ENCODE results near the gene LENG1. TPM values are rescaled to one million over a fixed set of nuclear protein-coding genes. Genes with fewer than 3 reads are reported as not detected.

LENG1 gene
- total RNA-seq, 1 donor from 2014 or later, result 4.4 TPM

DNA sequence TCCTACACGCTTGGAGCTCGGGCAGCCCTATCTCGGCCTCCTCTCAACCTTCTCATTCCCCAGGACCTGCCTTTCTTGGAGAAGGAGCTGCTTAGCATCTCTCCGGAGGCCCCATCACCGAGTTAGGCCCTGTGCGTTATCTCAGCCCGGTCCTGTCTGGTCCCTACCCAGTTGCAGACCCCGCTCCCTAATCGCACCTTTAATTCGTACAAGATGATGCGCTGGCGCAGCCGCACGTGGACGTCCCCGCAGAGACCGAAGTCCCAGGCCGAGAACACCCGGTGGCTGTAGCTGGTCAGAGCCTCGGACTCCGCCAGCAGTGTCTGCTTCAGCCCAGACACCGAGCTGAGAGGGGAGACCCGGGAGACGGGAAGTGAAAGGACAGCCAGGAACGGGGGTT is 5.7 kb upstream of the LENG1 start:
- DNase-seq (ENCODE audit: low read depth in 2 of 2), result no peak

DNA sequence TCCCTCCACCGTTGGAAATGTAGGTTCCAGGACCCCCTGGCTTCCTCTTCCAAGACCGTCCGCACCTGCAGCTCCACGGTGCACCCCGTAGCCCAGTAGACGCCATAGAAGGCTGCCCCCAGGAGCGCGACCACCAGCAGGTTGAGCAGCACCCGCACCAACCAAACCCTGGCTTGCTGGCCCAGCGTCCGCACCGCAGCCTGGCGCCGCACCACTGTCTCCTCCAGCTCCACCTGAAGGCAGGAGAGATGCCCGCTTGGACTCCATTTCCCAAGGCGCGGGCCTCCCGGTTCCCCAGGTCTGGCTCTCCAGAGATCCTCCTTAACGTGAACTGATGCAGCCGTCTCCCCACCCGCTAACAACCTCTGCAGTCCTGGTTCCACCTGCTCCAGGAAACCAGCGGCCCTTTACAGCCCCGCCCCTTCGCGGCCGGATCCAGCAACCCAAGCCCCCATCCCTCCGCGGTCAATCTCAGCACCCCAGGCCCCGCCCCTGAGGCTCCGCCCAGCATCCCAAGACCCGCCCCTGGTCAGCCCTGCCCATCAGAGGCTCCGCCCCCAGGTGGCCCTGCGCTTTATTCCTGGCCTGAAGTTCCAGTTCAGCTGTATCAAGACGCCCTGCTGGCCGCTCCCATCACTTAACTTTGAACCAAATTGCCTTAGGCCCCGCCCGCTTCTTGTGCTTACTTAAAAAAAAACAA is 5.0 kb upstream of the LENG1 start:
- peak in 1 of 2 donors; percentile 86 for DNase-seq (ENCODE audit: low read depth in 2 of 2)

DNA sequence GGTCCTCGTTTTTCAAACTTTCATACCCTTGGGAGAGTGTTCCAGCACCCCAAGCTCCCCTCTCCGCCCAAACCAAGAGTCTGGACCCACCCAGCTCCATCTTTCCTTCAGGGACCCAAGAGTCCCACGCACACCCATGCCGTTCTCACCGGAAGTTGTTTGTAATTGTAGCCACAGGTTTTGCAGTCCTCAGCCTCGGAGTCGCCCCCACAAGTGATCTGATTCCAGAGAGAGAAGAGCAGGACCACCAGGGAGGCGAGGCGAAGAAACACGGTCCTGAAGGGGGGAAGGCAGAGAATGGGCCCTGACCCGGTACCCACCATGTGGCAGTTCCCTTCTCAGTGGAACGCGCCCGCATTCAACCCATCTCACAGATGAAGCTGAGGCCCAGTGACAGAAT is 3.4 kb upstream of the LENG1 start:
- no peak for DNase-seq (ENCODE audit: low read depth in 2 of 2)

DNA sequence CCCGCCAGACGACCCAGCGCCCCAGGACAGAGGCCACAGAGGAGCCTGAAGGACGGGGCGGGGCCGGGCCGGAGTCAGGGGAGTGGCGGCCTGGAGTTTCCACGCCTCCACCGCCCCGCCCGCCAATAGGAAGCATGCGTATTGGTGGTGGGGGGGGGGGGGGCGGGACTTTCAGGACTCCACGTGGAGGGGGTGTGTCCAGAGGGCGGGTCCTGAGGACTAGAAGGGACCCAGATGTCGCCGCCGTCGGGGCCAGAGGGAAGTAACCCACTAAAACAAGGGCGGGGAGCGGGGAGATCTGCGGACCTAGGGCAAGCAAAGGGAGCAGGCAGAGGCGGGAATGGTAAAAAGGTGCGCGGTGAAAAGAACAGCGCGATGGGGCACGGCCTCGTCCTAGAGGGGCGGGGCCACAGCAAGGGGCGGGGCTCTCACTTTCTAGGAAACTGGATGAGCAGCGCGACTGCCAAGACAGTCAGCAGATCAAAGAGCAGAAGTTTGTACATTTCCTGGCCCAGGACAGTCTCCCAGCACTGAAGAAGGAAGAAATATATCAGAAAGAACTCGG is 2.8 kb upstream of the LENG1 start:
- DNase-seq (ENCODE audit: low read depth in 2 of 2), result peak; percentile 29 to 81

DNA sequence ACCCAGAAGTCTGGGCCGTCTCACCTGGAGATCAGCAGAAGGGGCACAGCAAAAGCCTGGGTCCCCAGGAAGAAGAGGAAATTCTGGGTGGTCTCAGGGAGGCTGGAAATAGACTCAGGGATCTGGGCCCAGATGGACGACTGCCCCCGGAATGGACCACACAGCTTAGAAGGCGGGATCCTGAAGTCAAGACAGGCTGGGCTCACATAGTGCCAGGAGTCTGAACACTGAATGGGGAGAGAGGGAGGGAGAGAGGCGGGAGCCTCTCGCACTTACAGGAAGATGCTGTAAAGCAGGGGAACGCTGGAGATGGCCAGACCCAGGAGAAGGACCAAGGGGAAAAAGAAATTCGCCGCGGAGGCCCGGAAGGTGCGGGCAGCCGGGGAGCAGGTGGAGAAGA is 1.3 kb upstream of the LENG1 start:
- no peak for DNase-seq (ENCODE audit: low read depth in 2 of 2)

DNA sequence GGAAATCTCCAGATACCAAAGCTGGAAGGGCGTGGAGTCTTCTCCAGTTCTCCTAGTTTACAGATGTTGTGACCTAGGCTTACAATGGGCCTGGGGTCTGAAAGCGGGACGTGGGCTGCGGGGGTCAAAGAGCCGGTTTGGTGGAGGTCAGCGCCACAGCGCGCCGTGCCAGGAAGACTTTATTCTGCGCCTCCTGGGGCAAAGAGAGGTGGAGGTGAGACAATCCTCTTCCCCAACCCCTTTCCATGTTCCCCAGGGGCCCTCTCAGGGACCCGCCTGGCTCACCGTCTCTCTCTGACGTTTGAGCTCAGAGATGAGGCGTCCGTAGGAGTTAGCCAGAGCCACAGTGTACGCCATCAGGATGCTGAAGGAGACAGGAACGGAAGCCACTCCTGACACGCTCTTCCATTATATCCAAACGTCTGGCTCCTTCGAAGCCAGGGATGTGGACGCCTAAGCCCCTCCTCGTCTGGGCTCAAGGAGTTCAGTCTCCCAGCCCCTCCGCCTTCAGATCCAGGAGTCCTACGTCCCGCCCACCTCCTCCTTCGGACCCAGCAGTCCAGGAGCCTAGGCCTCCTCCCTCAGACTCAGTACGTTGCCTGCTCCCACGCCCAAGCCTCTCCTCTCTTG is 776 bp upstream of the LENG1 start:
- peak in 1 of 2 donors; percentile 27 for DNase-seq (ENCODE audit: low read depth in 2 of 2)

DNA sequence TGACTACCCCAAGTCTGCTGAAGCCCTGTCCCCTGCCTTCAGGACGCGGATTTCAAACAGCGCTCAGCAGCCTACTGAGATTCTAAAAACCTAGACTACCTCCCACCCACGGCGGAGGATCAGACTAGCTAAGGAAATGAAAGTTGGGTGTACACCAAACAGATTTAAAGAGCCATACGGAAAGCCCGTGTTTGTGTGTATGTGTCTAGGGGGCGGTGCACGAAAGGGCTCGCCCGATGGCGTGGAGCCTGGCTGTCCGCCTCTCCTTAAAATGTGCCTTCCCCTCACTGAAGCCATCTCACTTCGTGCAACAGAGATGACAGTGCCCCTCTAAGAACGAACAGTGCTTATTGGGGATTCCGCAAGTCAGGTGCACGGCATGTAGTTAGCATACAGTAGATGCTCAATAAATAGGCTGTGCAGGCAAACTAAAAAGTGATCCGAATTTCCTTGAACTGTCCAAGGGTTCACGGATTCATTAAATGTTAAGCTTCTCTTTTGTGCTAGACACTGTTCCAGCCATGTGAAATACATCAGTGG is 639 bp downstream of the LENG1 start:
- DNase-seq (ENCODE audit: low read depth in 2 of 2), result peak in 1 of 2 donors; percentile 27

DNA sequence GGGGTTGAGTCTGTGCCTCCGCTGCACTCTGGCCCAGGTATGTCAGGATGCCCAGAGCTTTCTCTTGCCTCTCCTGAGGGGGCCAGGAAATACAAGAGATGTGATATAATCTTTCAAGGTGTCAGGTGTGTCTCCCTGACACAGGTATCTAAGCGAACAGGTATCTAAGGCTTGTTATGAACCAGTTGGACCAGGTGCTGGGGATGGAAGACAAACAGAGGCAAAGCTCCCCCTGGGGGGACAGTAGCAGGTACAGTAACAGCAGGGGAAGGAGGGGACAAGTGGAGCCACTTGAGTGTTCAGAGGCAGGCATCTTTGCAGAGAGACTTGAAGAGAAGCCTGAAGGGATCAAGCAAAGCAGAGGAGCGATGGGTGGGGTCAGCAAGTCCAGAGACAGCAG is 2.6 kb downstream of the LENG1 start:
- DNase-seq (ENCODE audit: low read depth in 2 of 2), result no peak

DNA sequence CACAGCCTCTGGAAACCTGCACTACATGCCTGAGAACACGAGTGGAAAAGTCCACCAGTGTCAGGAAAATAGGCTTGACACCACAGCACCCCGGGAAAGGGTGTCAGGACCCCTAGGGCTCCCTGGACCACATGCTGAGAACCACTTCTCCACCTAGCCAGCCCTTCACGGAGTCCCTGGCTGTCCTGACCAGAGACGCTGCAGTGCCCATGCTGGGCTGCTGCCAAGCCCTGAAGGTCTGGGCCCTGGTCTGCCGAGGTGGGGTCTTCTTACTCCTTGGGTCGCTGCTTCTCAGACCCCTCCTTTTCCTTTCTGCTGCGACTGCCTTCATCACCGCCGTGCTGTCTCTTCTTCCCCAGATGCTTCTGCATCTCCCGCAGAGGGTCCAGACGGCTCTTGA is 3.0 kb downstream of the LENG1 start:
- no peak for DNase-seq (ENCODE audit: low read depth in 2 of 2)

DNA sequence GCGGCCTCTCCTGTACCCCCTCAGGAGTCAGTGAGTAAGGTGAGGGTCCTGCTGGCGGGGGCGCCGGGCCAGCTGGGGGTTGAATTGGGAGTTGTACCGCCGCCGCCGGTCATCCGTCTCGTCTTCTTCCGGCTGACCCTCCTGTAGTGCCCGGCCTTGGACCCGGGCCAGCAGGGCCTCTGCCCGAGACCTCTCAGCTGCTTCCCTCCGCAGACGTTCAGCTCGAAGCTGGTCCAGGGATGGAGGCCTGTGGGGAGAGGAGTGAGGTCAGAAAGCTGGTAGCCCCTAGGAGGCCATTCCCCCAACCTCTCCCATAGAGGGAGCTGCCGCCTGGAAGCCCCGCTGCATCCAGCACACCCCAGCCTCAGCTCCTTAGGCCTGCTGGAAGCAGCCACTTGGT is 3.8 kb downstream of the LENG1 start:
- peak in 1 of 2 donors; percentile 33 for DNase-seq (ENCODE audit: low read depth in 2 of 2)

DNA sequence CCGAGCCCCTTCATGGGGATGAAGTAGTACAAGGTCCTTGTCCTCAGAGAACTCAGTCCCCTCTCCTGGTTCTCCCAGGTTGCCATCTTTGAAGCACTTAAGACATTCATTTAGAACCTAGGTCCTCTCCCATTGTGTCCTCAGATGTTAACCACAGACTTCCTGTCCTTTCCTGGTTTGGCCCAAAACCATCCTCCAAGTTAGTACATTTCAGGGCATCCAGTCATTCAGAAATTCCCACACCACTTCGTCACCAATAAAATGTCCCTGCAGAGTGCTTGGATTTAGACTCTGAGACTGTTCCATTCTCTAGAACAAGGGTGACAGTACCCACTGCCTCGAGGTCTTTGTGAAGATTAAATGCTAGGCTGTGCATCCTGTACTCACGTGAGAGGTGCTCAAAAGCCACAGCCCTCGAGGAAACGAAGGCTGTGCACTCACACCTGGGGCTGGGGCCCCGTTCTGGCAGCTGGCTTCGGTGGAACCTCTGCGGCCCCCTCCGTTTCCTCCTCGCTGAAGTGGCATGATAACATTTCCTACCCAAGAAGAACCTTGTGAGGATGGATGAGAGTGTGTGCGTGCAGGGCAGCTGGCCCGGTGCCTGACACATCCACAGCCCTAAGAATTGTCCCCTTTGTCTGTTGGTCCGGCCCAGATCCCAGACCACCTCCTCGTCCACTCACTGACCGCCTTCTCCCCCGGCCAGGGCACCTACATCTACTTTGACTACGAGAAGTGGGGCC is 4.7 kb downstream of the LENG1 start:
- no peak for DNase-seq (ENCODE audit: low read depth in 2 of 2)

DNA sequence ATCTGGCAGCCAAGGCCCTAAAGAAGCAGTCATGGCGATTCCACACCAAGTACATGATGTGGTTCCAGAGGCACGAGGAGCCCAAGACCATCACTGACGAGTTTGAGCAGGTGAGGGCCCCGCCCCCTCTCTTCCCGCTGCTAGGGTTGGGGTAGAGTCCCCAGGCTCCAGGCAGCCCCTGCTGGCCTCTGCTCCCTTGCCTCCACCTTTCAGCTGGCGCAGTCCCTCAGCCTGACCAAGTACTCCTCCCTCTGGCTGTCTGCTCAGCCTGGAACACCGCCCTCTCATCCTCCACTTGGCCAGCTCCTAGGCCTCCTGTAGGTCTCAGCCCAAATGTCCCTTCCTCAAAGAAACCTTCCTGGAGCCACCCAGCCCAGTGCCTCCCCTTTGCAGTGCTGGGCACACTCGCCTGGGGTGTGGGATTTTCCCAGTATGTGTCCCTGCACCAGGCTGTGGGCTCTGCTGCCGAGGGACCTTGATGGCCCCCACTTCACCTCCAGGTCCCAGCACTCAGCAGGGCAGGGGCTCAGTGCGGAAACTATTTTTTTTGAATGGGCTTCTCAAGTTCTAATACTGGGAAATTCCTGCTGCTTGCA is 5.7 kb downstream of the LENG1 start:
- no peak for DNase-seq (ENCODE audit: low read depth in 2 of 2)

DNA sequence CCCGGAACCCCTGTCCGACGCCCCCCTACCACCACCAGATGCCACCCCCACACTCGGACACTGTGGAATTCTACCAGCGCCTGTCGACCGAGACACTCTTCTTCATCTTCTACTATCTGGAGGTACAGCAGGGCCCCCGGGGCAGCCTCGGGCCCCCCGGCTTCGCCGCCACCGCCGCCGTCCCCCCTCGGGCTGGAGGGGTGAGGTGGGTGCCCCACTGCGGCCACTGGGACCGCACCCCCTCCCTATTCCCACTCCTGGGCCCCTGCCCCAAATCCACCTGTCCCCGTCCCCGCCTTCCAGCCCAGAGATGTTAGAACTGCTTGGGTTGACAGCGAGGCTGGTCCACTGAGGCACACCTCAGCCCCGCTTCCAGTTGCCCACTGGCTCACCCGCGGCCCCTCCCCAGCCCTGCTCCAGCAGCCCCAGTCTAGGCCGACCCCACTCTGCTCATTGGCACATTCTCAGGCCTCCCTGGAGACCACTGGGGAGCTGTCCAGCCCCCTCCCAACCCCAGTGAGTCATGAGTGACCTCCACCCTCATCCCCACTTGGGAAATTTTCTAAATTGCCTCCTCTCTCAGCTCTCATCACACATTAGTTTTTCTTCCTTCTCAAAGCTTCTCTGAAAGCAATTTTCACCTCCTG is 6.5 kb downstream of the LENG1 start:
- no peak for DNase-seq (ENCODE audit: low read depth in 2 of 2)

DNA sequence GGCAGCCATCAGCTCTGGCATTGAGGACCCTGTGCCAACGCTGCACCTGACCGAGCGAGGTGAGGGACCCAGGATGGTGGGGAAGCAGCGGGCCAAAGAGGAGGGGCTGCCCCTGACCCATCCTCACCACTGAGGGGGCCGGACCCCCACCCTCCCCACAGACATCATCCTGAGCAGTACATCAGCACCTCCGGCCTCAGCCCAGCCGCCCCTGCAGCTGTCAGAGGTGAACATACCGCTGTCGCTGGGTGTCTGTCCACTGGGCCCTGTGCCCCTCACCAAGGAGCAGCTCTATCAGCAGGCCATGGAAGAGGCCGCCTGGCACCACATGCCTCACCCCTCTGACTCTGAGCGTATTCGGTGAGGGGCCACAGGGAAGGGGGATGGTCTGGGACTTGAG is 7.3 kb downstream of the LENG1 start:
- DNase-seq (ENCODE audit: low read depth in 2 of 2), result no peak

DNA sequence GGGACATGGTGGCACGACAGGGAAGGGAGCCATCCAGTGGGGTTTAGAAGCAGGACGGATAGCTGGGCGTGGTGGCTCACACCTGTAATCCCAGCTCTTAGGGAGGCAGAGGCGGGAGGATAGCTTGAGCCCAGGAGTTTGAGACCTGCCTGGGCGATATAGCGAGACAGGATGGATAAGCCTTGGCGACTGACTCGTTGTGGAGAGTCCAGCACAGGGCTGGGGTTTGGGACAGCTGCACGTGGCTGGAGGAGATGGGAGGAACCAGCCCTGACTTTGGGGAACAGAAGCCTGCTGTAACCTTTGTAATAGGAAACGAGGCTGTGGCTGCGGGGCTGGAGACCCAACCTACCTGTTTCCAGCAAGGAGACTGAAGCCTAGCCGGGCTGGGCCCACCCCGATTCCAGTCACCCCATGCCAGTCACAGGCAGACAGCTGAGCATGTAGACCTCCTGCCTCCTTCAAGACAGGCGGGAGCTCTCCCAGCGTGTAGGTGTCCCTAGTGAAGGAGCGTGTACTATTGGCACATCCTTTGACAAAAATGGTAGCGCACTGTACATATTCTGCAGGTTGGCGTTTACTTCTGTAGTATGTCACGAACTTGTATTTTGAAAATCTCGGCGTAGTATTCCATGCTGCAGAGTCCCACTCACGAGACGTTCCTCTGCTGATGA is 8.0 kb downstream of the LENG1 start:
- DNase-seq (ENCODE audit: low read depth in 2 of 2), result no peak

DNA sequence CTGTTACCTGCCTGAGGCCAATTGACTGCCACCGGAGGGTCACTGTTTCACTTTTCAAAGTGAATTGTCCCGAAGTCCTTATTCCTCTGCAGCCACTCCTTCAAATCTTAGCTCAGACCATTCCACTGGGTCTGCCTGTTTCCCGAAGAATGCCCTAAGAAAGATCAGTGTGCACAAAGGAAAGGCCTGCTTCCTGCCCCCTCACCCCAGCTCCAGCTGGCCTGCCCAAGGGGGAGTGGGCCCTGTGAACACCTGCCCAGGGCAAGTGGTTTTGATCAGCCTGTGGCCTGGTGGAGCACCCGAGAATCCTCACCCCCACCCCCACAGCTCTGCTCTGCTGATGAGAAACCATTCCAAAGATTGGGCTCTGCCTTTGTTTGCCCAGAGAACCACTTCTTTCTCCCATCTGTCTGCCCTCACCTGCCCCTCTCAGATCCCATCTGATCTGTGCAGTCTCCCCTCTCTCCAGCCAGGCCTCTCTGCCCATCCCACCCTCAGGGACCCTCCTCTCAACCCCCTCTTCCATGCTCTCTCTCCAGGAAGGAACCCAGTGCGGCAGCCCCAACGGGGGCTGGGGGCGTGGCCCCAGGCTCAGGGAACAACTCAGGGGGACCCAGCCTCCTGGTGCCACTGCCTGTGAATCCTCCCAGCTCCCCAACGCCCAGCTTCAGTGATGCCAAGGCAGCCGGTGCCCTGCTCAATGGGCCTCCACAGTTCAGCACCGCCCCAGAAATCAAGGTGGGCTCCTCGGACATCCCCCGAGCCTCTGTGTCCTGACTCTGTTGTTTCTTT is 10.3 kb downstream of the LENG1 start:
- DNase-seq (ENCODE audit: low read depth in 2 of 2), result peak in 1 of 2 donors; percentile 76

DNA sequence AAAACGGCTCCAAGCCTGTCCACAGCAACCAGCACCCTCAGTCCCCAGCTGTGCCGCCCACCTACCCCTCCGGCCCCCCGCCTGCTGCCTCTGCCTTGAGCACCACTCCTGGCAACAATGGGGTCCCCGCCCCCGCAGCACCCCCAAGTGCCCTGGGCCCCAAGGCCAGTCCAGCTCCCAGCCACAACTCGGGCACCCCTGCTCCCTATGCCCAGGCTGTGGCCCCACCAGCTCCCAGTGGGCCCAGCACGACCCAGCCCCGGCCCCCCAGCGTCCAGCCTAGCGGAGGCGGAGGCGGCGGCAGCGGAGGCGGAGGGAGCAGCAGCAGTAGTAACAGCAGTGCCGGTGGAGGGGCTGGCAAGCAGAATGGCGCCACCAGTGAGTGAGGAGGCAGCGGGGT is 11.4 kb downstream of the LENG1 start:
- no peak for DNase-seq (ENCODE audit: low read depth in 2 of 2)

DNA sequence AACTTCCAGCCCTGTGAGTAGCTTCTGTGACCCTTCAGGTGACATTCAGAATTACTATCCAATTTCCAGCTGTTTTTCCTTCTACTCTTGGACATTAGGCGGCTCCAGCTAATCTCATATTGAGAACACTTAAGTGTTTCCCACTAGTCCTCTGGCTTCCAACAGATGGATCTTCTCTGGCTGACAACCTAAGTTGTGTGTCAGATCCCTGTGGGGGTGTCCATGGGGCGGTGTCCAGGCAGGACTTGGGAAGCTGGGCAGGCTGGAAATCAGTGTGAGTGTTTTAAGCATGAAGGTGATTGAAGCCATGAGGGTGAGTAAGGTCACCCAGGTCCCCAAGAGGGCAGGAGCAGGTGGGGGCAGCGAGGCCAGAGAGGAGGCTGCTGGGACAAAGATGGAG is 11.8 kb downstream of the LENG1 start:
- DNase-seq (ENCODE audit: low read depth in 2 of 2), result no peak

DNA sequence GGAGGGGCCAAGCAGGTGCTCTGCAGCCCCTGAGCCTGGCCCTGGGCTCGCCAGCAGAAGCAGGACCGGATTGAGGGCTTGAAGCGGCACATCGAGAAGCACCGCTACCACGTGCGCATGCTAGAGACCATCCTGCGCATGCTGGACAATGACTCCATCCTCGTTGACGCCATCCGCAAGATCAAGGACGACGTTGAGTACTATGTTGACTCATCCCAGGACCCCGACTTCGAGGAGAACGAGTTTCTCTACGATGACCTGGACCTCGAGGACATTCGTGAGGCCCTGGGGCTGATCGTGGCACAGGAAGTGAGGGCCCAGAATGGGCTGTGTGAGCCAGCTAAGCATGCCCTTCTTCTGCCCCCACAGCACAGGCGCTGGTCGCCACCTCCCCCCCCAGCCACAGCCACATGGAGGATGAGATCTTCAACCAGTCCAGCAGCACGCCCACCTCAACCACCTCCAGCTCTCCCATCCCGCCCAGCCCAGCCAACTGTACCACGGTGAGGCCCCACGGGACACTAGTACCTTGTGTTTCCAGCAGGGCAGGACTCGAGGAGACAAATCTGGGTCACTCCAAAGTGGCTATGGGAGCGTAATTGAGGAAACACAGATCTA is 13.9 kb downstream of the LENG1 start:
- no peak for DNase-seq (ENCODE audit: low read depth in 2 of 2)

Measured in dermis microvascular lymphatic vessel endothelial cell (primary cell).